Lower leg skin (tissue), 4 donors: ENCODE data around the gene SPDYC. TPM values are rescaled to one million over a fixed set of nuclear protein-coding genes. Genes with fewer than 3 reads are reported as not detected.

Experiments used
- DNase-seq, 2 donors: peaks; one replicate each; pipeline ENCODE4 v3.0.0-alpha.2; 2019; ENCODE audit warnings: low spot score in 2 of 2
- H3K4me3 ChIP-seq: fragments of 200-600 bp; sonication (generic); 2 replicates; pipeline ENCODE4 v1.5.1; 2017; ENCODE audit warnings: mild to moderate bottlenecking, low read depth; ENCODE audit not compliant: poor library complexity, severe bottlenecking
- CTCF ChIP-seq, 3 donors: fragments of 450-650 bp; IDR thresholded peaks; one replicate each; pipeline ENCODE4 v1.5.1; 2016; ENCODE audit warnings: antibody characterized with exemption in 3 of 3, mild to moderate bottlenecking in 3 of 3, moderate library complexity in 2 of 3
- POLR2A ChIP-seq, 2 donors: fragments of 450-650 bp; IDR thresholded peaks; one replicate each; pipeline ENCODE4 v1.6.1; 2016 to 2017; ENCODE audit warnings: antibody characterized with exemption in 2 of 2, mild to moderate bottlenecking in 1 of 2, moderate library complexity in 1 of 2
- WGBS, 2 donors: methylation state at CpG; one replicate each; pipeline ENCODE4 v1.1.5; 2018; 5-methylcytosine and 5-hydroxymethylcytosine counted together
- intact Hi-C: fragments of 100-400 bp; cut with DNase I; formaldehyde crosslinking; loops from one replicate; pipeline ENCODE4 v1.15.0; 2023; ENCODE audit warnings: low total_unique reads
- total RNA-seq, 4 donors: library from RNA; depleted of rRNA; stranded (reverse); fragments of >200 nt; gene quantifications; one replicate each; pipeline ENCODE4 v1.1.0, GENCODE V29; 2016

SPDYC gene
- total RNA-seq, result not detected

GRCh38 chr11:65170058-65170534 is at the start of gene SPDYC:
Gene SPDYC, plus strand, starts transcription at chr11:65170233. Its CDS starts 1,125 bp downstream, at chr11:65171358.
- no peak for TF ChIP-seq CTCF (IDR thresholded peaks at IDR 0.05)
- TF ChIP-seq POLR2A (IDR thresholded peaks at IDR 0.05), result no peak
- no peak within 1 kb of the TSS for H3K4me3 ChIP-seq
- WGBS, 2 donors, result 82 to 92% methylated on average over 12 to 21 of the region's 21 CpGs
- intact Hi-C loops, result no loop called here
- DNase-seq, result no peak

- WGBS, 2 donors, result 76 to 83% methylated on average over 3 of the region's 3 CpGs
- TF ChIP-seq CTCF (IDR thresholded peaks at IDR 0.05) (no peak), POLR2A (IDR thresholded peaks at IDR 0.05) (no peak)
- intact Hi-C loops, result no loop called here
- H3K4me3 ChIP-seq, result no peak overlapping the region
- no peak for DNase-seq
Measured at GRCh38 chr11:65120831-65121230, 49.2 kb upstream of the SPDYC start.

GRCh38 chr11:65121447-65121864 is 48.6 kb upstream of the SPDYC start:
- WGBS, 2 donors, result 1 to 2% methylated on average over 22 of the region's 22 CpGs
- intact Hi-C loops, result no loop called here
- TF ChIP-seq CTCF (IDR thresholded peaks at IDR 0.05) (no peak), POLR2A (IDR thresholded peaks at IDR 0.05) (no peak)
- no peak for DNase-seq
- H3K4me3 ChIP-seq, result peak overlapping the region; percentile 80

GRCh38 chr11:65121865-65122696 is 48.0 kb upstream of the SPDYC start, which contains the start of the genes FAU and MRPL49:
Gene FAU, minus strand, starts transcription at chr11:65122134. Its CDS starts 321 bp downstream, at chr11:65121813.
Gene MRPL49, plus strand, starts transcription at chr11:65122321. Its CDS starts 26 bp downstream, at chr11:65122347.
- TF ChIP-seq CTCF (IDR thresholded peaks at IDR 0.05) (no peak), POLR2A (IDR thresholded peaks at IDR 0.05) (no peak)
- intact Hi-C loops, result no loop called here
- 0% methylated on average over 48 to 64 of the region's 64 CpGs for WGBS, 2 donors

GRCh38 chr11:65124480-65125196 is 45.4 kb upstream of the SPDYC start:
- no peak for TF ChIP-seq CTCF (IDR thresholded peaks at IDR 0.05)
- no peak for TF ChIP-seq POLR2A (IDR thresholded peaks at IDR 0.05)
- H3K4me3 ChIP-seq, result no peak overlapping the region
- no peak for DNase-seq
- 90% methylated on average over 5 of the region's 5 CpGs for WGBS, 2 donors
- intact Hi-C loops, result no loop called here

More at GRCh38 chr11:65121865-65122696, 48.0 kb upstream of the SPDYC start, which contains the start of the genes FAU and MRPL49:
- H3K4me3 ChIP-seq, result peak within 1 kb of the TSS; percentile 80
- DNase-seq, result peak; percentile 97 to 100
